GM10248 (cell line): ENCODE results near the gene UBE2F.

Experiments
- CTCF ChIA-PET: fragments of 300-600 bp; sonication (Branson Sonifier 250); formaldehyde crosslinking; extraction: SDS; loops from one replicate; lab custom pipeline; 2021; ENCODE audit warnings: antibody characterized with exemption; lab: Yijun Ruan, JAX
- POLR2A ChIA-PET: fragments of 350-650 bp; sonication (Branson Sonifier 250); formaldehyde crosslinking; extraction: SDS; loops from one replicate; lab custom pipeline; 2020; ENCODE audit warnings: antibody characterized with exemption; lab: Yijun Ruan, JAX
- DNase-seq: peaks from one replicate; pipeline ENCODE4 v3.0.0; 2012; ENCODE audit errors: extremely low spot score
- CTCF ChIP-seq: IDR thresholded peaks from 2 replicates; pipeline ENCODE4 v1.5.1; 2012; ENCODE audit warnings: mild to moderate bottlenecking, low read depth; ENCODE audit errors: extremely low read depth, missing control alignments, control extremely low read depth

UBE2F gene

DNA sequence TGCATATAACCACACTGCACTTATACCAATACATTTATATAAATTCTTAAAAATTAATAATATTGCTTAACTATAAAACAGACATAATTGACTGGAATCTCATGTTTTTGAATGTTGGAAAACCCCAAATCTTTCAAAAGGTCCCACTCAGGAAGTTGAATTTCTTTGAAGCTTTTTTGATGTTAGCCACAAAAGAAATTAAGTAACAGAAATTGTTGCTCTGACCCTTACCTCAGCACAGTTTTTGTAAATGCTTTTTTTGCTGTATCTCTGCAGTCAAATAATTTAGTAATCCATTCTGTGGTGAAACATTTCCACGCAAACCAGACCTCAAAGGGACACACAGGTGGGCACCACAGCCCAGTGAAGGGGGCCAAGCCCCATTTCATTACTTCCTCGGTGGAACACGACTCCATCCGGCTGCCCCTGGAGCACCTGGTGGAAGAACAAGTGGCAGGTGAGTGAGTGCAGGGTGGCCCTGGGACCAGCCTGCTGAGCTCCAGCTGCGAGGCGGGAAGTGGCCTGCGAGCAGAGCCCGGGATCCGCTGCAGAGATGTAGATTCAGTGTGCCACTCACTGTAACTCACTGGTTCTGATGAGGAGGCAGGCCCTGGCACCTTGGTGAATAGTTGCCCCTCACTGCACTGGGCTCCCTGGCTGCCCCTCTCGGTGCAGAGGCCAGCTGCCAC, 102.4 kb downstream of the UBE2F start:
- ChIA-PET POLR2A (no interaction called here), CTCF (no interaction called here)
- no peak for TF ChIP-seq CTCF
- DNase-seq, result no peak

- no peak for TF ChIP-seq CTCF
- ChIA-PET CTCF (no interaction called here), POLR2A (interaction anchor here (0.8 kb wide), 1 partner anchor 9 kb away, joined by 3 read pairs; the partner anchor contains the start of gene SCLY)
- DNase-seq, result no peak
Measured at GRCh38 chr2:238069877-238070276, 103.1 kb downstream of the UBE2F start.

GRCh38 chr2:238075397-238075796, 108.6 kb downstream of the UBE2F start:
- ChIA-PET POLR2A (no interaction called here), CTCF (no interaction called here)
- TF ChIP-seq CTCF, result no peak
- no peak for DNase-seq

GRCh38 chr2:238077292-238077691, 110.5 kb downstream of the UBE2F start:
- CTCF ChIA-PET, result no interaction called here
- DNase-seq, result no peak
- POLR2A ChIA-PET, result no interaction called here
- no peak for TF ChIP-seq CTCF

GRCh38 chr2:238079874-238080327, 113.1 kb downstream of the UBE2F start:
- POLR2A ChIA-PET, result no interaction called here
- DNase-seq, result no peak
- TF ChIP-seq CTCF, result no peak
- CTCF ChIA-PET, result no interaction called here

DNA sequence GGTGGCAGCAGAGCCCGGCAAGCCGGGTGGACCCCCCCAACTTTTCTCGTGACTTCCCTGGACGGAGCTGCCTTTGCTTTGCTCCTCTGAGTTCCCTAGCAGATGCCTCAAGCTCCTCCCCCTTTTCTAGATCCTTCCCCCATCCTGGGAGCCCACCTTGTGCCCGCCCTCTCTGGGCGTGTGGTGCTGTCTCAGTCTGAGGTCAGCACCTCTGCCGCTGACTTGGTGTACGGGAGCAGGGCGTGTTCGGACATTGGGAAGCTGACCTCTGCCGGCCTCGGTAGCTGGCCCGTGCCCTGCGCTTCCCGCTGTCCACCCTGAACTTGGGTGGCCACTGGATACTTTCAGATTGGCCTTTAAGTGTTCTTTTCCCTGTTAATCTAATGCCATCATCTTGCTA, 113.7 kb downstream of the UBE2F start:
- DNase-seq, result no peak
- POLR2A ChIA-PET, result no interaction called here
- CTCF ChIA-PET, result no interaction called here
- TF ChIP-seq CTCF, result no peak
